ENCODE data around the gene PUDP. TPM values are rescaled to one million over a fixed set of nuclear protein-coding genes. Genes with fewer than 3 reads are reported as not detected.
"Not testable (repeated sequence)": the region's sequence is repeated elsewhere in the genome, so short reads cannot be mapped to it uniquely, and the experiment has no call there.

The PUDP gene
- total RNA-seq, 1 donor from 2014 or later: 17.2 TPM

- Histone ChIP-seq H3K9me3 (no peaks in the 10 kb centered on the region), H3K4me3 (no peak overlapping the region), H3K27ac (no peak overlapping the region), H3K4me1 (peaks cover 6% of the 10 kb centered on the region), H3K27me3 (no peaks in the 10 kb centered on the region), H3K36me3 (no peaks in the 10 kb centered on the region)
- no peak for TF ChIP-seq POLR2A (IDR thresholded peaks at IDR 0.05)
- TF ChIP-seq, protein P1, sequence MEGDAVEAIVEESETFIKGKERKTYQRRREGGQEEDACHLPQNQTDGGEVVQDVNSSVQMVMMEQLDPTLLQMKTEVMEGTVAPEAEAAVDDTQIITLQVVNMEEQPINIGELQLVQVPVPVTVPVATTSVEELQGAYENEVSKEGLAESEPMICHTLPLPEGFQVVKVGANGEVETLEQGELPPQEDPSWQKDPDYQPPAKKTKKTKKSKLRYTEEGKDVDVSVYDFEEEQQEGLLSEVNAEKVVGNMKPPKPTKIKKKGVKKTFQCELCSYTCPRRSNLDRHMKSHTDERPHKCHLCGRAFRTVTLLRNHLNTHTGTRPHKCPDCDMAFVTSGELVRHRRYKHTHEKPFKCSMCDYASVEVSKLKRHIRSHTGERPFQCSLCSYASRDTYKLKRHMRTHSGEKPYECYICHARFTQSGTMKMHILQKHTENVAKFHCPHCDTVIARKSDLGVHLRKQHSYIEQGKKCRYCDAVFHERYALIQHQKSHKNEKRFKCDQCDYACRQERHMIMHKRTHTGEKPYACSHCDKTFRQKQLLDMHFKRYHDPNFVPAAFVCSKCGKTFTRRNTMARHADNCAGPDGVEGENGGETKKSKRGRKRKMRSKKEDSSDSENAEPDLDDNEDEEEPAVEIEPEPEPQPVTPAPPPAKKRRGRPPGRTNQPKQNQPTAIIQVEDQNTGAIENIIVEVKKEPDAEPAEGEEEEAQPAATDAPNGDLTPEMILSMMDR (IDR thresholded peaks at IDR 0.05): no peak
- TF ChIP-seq POLR2AphosphoS5 (IDR thresholded peaks at IDR 0.05; ENCODE audit: insufficient read depth in 1 of 2, low read depth in 1 of 2): no peak
- intact Hi-C loops (cut with DNase I): no loop called here
- no peak for DNase-seq (ENCODE audit: extremely low spot score in 2 of 2)
Observed at GRCh38 chrX:7025471-7025870, 122.5 kb downstream of the PUDP start.

DNA sequence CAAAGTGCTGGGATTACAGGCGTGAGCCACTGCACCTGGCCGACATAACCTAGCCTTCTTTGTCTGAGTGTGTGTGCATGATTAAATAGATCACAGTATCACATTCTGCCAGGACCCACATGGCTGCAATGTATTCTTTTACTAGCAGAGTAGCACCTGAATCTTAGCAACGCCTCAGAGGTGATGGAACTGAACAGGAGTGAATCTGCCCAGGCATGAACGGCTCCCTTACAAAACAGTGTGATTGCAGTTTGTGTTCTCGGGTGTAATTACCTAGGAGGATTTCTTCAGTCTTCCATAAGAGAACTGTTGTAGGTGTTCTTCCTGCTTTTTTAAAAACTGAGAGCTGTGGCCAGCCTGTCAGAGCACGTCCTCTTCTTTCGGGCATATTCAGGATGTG, 123.1 kb downstream of the PUDP start:
- Histone ChIP-seq H3K27me3 (no peaks in the 10 kb centered on the region), H3K9me3 (no peaks in the 10 kb centered on the region), H3K27ac (no peak overlapping the region), H3K4me3 (no peak overlapping the region), H3K4me1 (peaks cover 6% of the 10 kb centered on the region), H3K36me3 (no peaks in the 10 kb centered on the region)
- TF ChIP-seq POLR2A (IDR thresholded peaks at IDR 0.05): no peak
- TF ChIP-seq, protein P1 (IDR thresholded peaks at IDR 0.05): no peak
- TF ChIP-seq POLR2AphosphoS5 (IDR thresholded peaks at IDR 0.05; ENCODE audit: insufficient read depth in 1 of 2, low read depth in 1 of 2): peak in 1 of 2 donors; percentile 20
- intact Hi-C loops (cut with DNase I): no loop called here
- DNase-seq (ENCODE audit: extremely low spot score in 2 of 2): no peak

DNA sequence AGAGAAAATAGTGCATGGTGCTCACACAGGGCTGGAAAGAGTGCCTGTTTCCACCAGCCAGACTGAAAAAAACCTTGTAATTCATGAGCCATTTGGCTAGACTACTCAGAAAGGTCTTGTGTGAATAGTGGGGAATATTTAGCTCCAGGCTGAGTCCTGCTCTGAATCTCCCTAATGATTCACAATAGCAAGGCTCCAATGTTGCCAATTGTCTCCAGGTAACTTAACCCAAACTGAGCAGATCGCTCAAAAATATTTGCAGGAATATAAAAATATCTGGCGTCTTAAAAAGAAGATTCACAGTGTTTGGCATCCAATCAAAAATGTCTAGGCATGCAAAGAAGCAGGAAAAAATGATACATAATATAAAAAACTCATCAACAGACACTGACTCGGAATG, 125.0 kb downstream of the PUDP start:
- H3K36me3 ChIP-seq; H3K4me1 ChIP-seq; DNase-seq (ENCODE audit: extremely low spot score in 2 of 2); intact Hi-C loops (cut with DNase I); H3K4me3 ChIP-seq; H3K9me3 ChIP-seq; H3K27me3 ChIP-seq; H3K27ac ChIP-seq: not testable (repeated sequence)

- no peak overlapping the region for H3K27ac ChIP-seq
- no peaks in the 10 kb centered on the region for H3K27me3 ChIP-seq
- TF ChIP-seq, protein P1 (IDR thresholded peaks at IDR 0.05): no peak
- no peak for TF ChIP-seq POLR2A (IDR thresholded peaks at IDR 0.05)
- TF ChIP-seq POLR2AphosphoS5 (IDR thresholded peaks at IDR 0.05; ENCODE audit: insufficient read depth in 1 of 2, low read depth in 1 of 2): no peak
- no peak for DNase-seq (ENCODE audit: extremely low spot score in 2 of 2)
- H3K36me3 ChIP-seq: no peaks in the 10 kb centered on the region
- H3K9me3 ChIP-seq: no peaks in the 10 kb centered on the region
- no peaks in the 10 kb centered on the region for H3K4me1 ChIP-seq
- intact Hi-C loops (cut with DNase I): no loop called here
- H3K4me3 ChIP-seq: no peak overlapping the region
Observed at GRCh38 chrX:7021991-7022390, 126.0 kb downstream of the PUDP start.

GRCh38 chrX:7019555-7019954, 128.4 kb downstream of the PUDP start:
- Histone ChIP-seq H3K27me3 (no peaks in the 10 kb centered on the region), H3K4me3 (no peak overlapping the region), H3K36me3 (no peaks in the 10 kb centered on the region), H3K27ac (no peak overlapping the region), H3K9me3 (no peaks in the 10 kb centered on the region), H3K4me1 (no peaks in the 10 kb centered on the region)
- DNase-seq (ENCODE audit: extremely low spot score in 2 of 2): no peak
- TF ChIP-seq, protein P1 (IDR thresholded peaks at IDR 0.05): no peak
- TF ChIP-seq POLR2A (IDR thresholded peaks at IDR 0.05): no peak
- no peak for TF ChIP-seq POLR2AphosphoS5 (IDR thresholded peaks at IDR 0.05; ENCODE audit: insufficient read depth in 1 of 2, low read depth in 1 of 2)
- intact Hi-C loops (cut with DNase I): no loop called here

DNA sequence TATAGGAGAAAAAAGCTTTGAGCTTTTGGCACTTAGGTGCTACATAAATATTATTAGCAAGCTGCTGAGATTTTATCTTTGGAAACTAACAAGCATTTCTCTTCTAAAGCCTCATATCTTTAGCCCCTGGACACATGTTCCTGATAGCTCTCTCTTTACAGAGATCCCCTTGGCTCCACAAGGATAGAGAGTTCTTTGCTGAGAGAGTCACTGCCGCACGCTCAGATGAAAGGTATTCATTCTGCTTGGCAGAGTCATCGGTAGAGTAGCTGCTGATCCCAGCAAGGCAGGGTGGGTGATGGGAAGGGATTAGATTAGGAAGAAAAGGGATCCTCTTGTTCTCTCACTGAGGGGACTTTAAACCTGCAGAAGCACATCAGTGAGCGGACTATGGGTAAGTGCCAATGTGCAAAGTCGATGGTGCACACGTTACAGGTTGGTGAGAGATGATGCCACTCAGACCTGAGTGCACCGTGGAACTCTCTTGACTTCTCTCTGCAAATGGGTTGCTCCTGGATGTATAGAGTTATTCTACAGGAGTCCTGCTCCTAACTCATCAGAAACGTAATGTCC, 135.6 kb downstream of the PUDP start:
- H3K4me1 ChIP-seq; H3K27me3 ChIP-seq; H3K9me3 ChIP-seq; H3K36me3 ChIP-seq; DNase-seq (ENCODE audit: extremely low spot score in 2 of 2); H3K27ac ChIP-seq; intact Hi-C loops (cut with DNase I); H3K4me3 ChIP-seq: not testable (repeated sequence)

GRCh38 chrX:7010897-7011296, 137.1 kb downstream of the PUDP start:
- H3K27ac ChIP-seq; H3K27me3 ChIP-seq; H3K36me3 ChIP-seq; H3K4me1 ChIP-seq; DNase-seq (ENCODE audit: extremely low spot score in 2 of 2); intact Hi-C loops (cut with DNase I); H3K9me3 ChIP-seq; H3K4me3 ChIP-seq: not testable (repeated sequence)

- DNase-seq (ENCODE audit: extremely low spot score in 2 of 2); H3K4me3 ChIP-seq; intact Hi-C loops (cut with DNase I); H3K27ac ChIP-seq; H3K4me1 ChIP-seq; H3K36me3 ChIP-seq; H3K27me3 ChIP-seq; H3K9me3 ChIP-seq: not testable (repeated sequence)
Observed at GRCh38 chrX:7007328-7007727, 140.6 kb downstream of the PUDP start.
